ENCODE data around the gene NDRG3. TPM values are rescaled to one million over a fixed set of nuclear protein-coding genes. Genes with fewer than 3 reads are reported as not detected.

The NDRG3 gene
- total and polyA plus RNA-seq, 12 donors, result 29.0 to 91.4 (median 53.0) TPM

GRCh38 chr20:36744764-36745191 is 1.1 kb downstream of the NDRG3 start:
- TF ChIP-seq CTCF (IDR thresholded peaks at IDR 0.05), result no peak
- TF ChIP-seq POLR2A (IDR thresholded peaks at IDR 0.05), result no peak
- DNase-seq, result peak; percentile 52 to 90 (median 83)
- Histone ChIP-seq H3K4me3 (peak overlapping the region in 2 of 4 donors; percentile 69 to 92), H3K9me3 (replicated peaks in 1 of 3) (no peaks in the 10 kb centered on the region), H3K27me3 (no peaks in the 10 kb centered on the region), H3K36me3 (replicated peaks in 1 of 2) (no peaks in the 10 kb centered on the region), H3K27ac (peak overlapping the region in 4 of 5 donors; percentile 22 to 81 (median 66)), H3K4me1 (replicated peaks in 1 of 2) (peaks cover 15 to 37% of the 10 kb centered on the region in 2 donors)
- intact Hi-C loops (cut with DNase I), result no loop called here
- 2 to 15% (median 6%) methylated on average over 5 to 8 of the region's 8 CpGs for WGBS, 4 donors

- Histone ChIP-seq H3K9me3 (replicated peaks in 1 of 3) (no peaks in the 10 kb centered on the region), H3K27ac (peak overlapping the region in 3 of 5 donors; percentile 63 to 81 (median 70)), H3K4me3 (peak overlapping the region in 1 of 4 donors; percentile 92), H3K36me3 (replicated peaks in 1 of 2) (no peaks in the 10 kb centered on the region), H3K27me3 (no peaks in the 10 kb centered on the region), H3K4me1 (replicated peaks in 1 of 2) (peaks cover 15 to 37% of the 10 kb centered on the region in 2 donors)
- no peak for DNase-seq
- intact Hi-C loops (cut with DNase I), result no loop called here
- WGBS, 4 donors, result 46 to 64% (median 60%) methylated on average over 4 of the region's 4 CpGs
- TF ChIP-seq CTCF (IDR thresholded peaks at IDR 0.05), result no peak
- TF ChIP-seq POLR2A (IDR thresholded peaks at IDR 0.05), result no peak
Observed at GRCh38 chr20:36744243-36744642, 1.6 kb downstream of the NDRG3 start.

GRCh38 chr20:36742558-36742957 is 3.3 kb downstream of the NDRG3 start:
- TF ChIP-seq CTCF (IDR thresholded peaks at IDR 0.05), result no peak
- H3K27me3 ChIP-seq, result no peaks in the 10 kb centered on the region
- no peak for DNase-seq
- no peaks in the 10 kb centered on the region for H3K9me3 ChIP-seq (replicated peaks in 1 of 3)
- no peak overlapping the region for H3K4me3 ChIP-seq
- H3K27ac ChIP-seq, result peak overlapping the region in 1 of 5 donors; percentile 62
- 84 to 94% (median 88%) methylated on average over 2 of the region's 2 CpGs for WGBS, 4 donors
- intact Hi-C loops (cut with DNase I), result no loop called here
- no peaks in the 10 kb centered on the region for H3K36me3 ChIP-seq (replicated peaks in 1 of 2)
- H3K4me1 ChIP-seq (replicated peaks in 1 of 2), result peaks cover 15 to 37% of the 10 kb centered on the region in 2 donors

- WGBS, 4 donors, result 71 to 77% (median 73%) methylated on average over 4 of the region's 4 CpGs
- peak overlapping the region in 1 of 5 donors; percentile 62 for H3K27ac ChIP-seq
- no peak for DNase-seq
- no peak overlapping the region for H3K4me3 ChIP-seq
- H3K27me3 ChIP-seq, result no peaks in the 10 kb centered on the region
- TF ChIP-seq CTCF (IDR thresholded peaks at IDR 0.05), result no peak
- TF ChIP-seq POLR2A (IDR thresholded peaks at IDR 0.05), result no peak
- no peaks in the 10 kb centered on the region for H3K36me3 ChIP-seq (replicated peaks in 1 of 2)
- peaks cover 15 to 33% of the 10 kb centered on the region in 2 donors for H3K4me1 ChIP-seq (replicated peaks in 1 of 2)
- no peaks in the 10 kb centered on the region for H3K9me3 ChIP-seq (replicated peaks in 1 of 3)
- intact Hi-C loops (cut with DNase I), result no loop called here
Observed at GRCh38 chr20:36741072-36741471, 4.8 kb downstream of the NDRG3 start.
